ENCODE data around the gene DYNC2H1.

DNA sequence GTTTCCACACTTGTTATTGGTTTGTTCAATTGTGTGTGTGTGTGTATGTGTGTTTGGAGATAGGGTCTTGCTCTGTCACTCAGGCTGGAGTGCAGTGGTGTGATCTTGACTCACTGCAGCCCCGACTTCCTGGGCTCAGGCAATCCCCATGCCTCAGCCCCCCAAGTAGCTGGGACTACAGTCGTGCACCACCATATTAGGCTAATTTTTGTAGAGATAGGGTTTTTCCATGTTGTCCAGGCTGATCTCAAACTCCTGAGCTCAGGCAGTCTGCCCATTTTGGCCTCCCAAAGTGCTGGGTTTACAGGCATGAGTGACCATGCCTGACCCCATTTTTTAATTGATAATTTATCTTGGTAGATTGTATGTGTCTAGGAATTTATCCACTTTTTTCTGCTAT is 263.7 kb downstream of the DYNC2H1 start:
- TF ChIP-seq, protein P1, sequence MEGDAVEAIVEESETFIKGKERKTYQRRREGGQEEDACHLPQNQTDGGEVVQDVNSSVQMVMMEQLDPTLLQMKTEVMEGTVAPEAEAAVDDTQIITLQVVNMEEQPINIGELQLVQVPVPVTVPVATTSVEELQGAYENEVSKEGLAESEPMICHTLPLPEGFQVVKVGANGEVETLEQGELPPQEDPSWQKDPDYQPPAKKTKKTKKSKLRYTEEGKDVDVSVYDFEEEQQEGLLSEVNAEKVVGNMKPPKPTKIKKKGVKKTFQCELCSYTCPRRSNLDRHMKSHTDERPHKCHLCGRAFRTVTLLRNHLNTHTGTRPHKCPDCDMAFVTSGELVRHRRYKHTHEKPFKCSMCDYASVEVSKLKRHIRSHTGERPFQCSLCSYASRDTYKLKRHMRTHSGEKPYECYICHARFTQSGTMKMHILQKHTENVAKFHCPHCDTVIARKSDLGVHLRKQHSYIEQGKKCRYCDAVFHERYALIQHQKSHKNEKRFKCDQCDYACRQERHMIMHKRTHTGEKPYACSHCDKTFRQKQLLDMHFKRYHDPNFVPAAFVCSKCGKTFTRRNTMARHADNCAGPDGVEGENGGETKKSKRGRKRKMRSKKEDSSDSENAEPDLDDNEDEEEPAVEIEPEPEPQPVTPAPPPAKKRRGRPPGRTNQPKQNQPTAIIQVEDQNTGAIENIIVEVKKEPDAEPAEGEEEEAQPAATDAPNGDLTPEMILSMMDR (IDR thresholded peaks at IDR 0.05; ENCODE audit: insufficient read depth, low read depth, low read length), result no peak
- TF ChIP-seq EZH2 (IDR thresholded peaks at IDR 0.05; ENCODE audit: insufficient read depth, low read length), result no peak
